ENCODE data around the gene EXT2. TPM values are rescaled to one million over a fixed set of nuclear protein-coding genes. Genes with fewer than 3 reads are reported as not detected.

The EXT2 gene
- polyA plus RNA-seq, 1 donor: 51.6 TPM

DNA sequence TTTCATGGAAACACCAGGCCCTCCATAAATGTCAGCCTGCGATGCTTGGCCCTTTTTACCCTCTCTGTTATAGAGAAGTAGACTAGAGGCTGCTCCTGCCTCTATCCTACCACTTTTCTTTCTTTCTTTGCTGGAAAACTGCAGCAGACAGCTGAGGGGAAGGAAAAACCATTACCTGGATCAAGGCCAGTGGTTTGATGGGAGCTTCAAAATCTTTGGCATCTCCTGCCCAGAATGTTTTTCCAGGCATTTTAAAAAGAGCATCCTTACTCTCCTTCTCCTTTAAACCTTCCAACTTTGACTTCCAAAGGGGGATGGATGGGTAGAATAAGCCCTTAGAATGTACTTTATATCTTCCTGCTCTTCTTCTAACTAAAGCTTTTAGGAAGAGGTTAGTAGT, 44.9 kb downstream of the EXT2 start:
- Histone ChIP-seq H3K4me1 (ENCODE audit: control insufficient read depth, insufficient read depth, low read length) (no peaks in the 10 kb centered on the region), H3K27ac (ENCODE audit: low read length) (no peak overlapping the region), H3K27me3 (ENCODE audit: control insufficient read depth, insufficient read depth, low read length) (no peaks in the 10 kb centered on the region), H3K4me3 (ENCODE audit: low read length) (no peak overlapping the region), H3K9me3 (ENCODE audit: control insufficient read depth, low read depth, low read length) (no peaks in the 10 kb centered on the region), H3K36me3 (ENCODE audit: control insufficient read depth, insufficient read depth, low read length) (peaks cover 19% of the 10 kb centered on the region)
- no peak for DNase-seq
- WGBS (ENCODE audit: insufficient coverage, low lambda C conversion rate): no CpG with 5 or more reads among the region's 1 CpG

DNA sequence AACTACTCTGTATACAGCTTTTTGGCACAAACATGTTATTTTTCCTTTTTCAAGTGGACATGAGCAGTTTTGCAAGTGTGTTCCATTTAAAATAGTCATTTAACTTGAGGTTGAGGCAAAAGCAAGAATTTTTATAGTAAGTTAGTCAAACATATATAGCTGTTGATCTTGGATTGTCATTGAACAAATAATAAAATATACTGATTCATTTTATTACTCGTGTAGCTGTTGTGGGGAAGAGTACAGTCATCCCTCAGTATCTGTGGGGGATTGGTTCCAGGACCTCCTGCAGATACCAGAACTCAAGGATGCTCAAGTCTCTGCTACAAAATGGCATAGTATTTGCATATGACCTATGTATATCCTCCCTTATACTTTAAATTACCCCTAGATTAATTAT, 45.3 kb downstream of the EXT2 start:
- no peaks in the 10 kb centered on the region for H3K9me3 ChIP-seq (ENCODE audit: control insufficient read depth, low read depth, low read length)
- peaks cover 20% of the 10 kb centered on the region for H3K36me3 ChIP-seq (ENCODE audit: control insufficient read depth, insufficient read depth, low read length)
- no peaks in the 10 kb centered on the region for H3K27me3 ChIP-seq (ENCODE audit: control insufficient read depth, insufficient read depth, low read length)
- no CpG with 5 or more reads among the region's 1 CpG for WGBS (ENCODE audit: insufficient coverage, low lambda C conversion rate)
- H3K27ac ChIP-seq (ENCODE audit: low read length): no peak overlapping the region
- no peak for DNase-seq
- no peaks in the 10 kb centered on the region for H3K4me1 ChIP-seq (ENCODE audit: control insufficient read depth, insufficient read depth, low read length)
- no peak overlapping the region for H3K4me3 ChIP-seq (ENCODE audit: low read length)

DNA sequence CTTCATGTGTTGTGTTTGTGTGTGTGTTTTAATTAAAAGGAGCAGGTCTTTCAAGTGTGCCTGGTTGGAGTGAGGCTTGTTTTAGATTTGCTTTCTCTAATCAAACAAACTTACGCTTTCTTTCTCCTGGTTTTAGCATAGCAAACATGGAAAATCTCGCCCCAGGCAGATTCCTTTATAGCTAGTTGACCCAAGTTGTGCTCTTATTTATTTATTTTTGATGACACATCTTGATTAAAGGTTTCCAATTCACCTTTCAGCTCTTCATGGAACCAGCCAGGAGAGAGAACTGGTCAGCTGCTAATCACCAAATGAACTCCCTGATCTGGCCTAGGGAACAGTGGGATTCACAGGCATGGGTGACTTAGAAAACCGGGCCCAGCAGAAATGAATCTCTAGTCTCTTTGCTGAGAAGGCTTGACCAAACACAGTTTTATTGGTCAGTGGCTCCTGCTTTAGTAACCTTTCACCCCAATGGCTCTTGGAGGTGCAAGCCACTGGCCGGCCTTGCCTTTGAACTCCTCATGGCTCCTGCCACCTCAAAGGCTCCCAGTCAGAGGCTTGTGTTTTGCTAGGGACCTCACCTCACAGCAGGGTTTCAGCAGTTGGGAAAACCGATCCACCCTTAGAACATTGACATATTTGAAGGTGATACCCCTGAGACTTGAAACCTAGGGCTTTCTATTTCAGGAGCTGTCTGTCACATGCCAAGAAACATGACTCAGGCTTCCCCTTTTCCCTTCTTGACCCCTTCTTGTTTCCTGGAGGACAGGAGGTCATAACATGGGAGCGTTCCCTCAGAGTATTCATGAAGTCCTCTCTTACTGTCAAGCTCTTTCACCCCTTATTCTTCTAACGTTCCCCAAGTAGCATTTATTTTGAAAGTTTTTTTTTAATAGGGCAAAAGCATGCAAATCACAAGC, 48.8 kb downstream of the EXT2 start:
- Histone ChIP-seq H3K27ac (ENCODE audit: low read length) (no peak overlapping the region), H3K4me1 (ENCODE audit: control insufficient read depth, insufficient read depth, low read length) (no peaks in the 10 kb centered on the region), H3K9me3 (ENCODE audit: control insufficient read depth, low read depth, low read length) (no peaks in the 10 kb centered on the region), H3K27me3 (ENCODE audit: control insufficient read depth, insufficient read depth, low read length) (no peaks in the 10 kb centered on the region), H3K36me3 (ENCODE audit: control insufficient read depth, insufficient read depth, low read length) (peaks cover 30% of the 10 kb centered on the region), H3K4me3 (ENCODE audit: low read length) (no peak overlapping the region)
- no peak for DNase-seq
- 95% methylated on average over 3 of the region's 7 CpGs for WGBS (ENCODE audit: insufficient coverage, low lambda C conversion rate)

DNA sequence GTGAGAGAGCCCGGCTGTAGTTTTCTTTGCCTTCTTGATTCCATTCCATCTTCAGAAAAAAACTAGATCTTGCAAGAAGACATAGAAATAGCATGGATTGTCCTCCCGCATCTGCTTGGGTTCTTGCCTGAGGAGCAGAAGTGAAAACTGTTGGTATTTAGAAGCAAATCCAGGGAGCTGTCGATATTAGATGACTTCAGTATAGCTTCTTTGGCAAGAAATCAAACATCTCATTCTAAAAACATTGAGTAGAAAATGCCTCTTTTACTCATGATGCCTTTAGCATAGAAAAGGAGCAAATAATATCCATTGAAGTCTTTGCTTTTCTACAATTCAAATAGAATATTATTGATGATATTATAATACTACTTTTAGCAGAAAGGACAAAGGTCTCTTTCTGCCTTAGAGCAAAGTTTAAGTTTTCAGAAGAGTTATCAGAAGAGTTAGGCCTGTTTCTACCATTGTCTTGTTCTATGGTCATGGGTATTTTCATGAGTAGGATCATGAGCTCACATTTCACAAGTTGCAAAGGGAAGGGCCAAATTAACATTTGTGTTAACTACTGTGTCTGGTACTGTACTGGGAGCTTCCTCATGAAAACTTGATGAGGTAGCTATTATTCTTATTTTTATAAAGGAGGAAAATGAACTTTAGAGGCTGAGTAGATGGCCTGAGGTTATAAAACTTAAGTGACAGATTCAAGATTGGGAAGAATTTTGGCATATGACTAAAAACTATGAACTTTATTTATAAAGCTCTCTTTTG, 49.7 kb downstream of the EXT2 start:
- Histone ChIP-seq H3K4me1 (ENCODE audit: control insufficient read depth, insufficient read depth, low read length) (no peaks in the 10 kb centered on the region), H3K27ac (ENCODE audit: low read length) (no peak overlapping the region), H3K36me3 (ENCODE audit: control insufficient read depth, insufficient read depth, low read length) (peaks cover 30% of the 10 kb centered on the region), H3K27me3 (ENCODE audit: control insufficient read depth, insufficient read depth, low read length) (no peaks in the 10 kb centered on the region), H3K4me3 (ENCODE audit: low read length) (no peak overlapping the region), H3K9me3 (ENCODE audit: control insufficient read depth, low read depth, low read length) (no peaks in the 10 kb centered on the region)
- 82% methylated on average over 2 of the region's 3 CpGs for WGBS (ENCODE audit: insufficient coverage, low lambda C conversion rate)
- DNase-seq: no peak

DNA sequence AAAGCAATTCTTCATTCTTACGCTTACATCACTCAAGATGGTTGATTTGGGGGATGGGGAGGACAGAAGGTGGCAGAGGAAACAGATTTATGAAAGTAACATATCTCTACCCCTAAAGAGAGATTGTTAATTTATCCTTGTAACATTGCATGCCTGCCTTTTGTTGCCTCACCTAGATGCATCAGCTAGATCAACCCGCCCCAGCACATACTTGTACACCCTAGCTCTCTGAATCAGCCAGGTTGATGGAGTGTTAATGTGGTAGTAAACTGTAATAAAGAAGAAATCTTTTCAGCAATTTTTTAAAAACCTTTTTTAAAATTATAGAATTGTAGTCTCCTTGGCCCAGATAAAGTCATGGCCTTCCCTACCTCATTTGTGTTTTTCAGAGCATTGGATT, 51.5 kb downstream of the EXT2 start:
- Histone ChIP-seq H3K4me1 (ENCODE audit: control insufficient read depth, insufficient read depth, low read length) (no peaks in the 10 kb centered on the region), H3K4me3 (ENCODE audit: low read length) (no peak overlapping the region), H3K27ac (ENCODE audit: low read length) (no peak overlapping the region), H3K27me3 (ENCODE audit: control insufficient read depth, insufficient read depth, low read length) (no peaks in the 10 kb centered on the region), H3K9me3 (ENCODE audit: control insufficient read depth, low read depth, low read length) (no peaks in the 10 kb centered on the region), H3K36me3 (ENCODE audit: control insufficient read depth, insufficient read depth, low read length) (peaks cover 39% of the 10 kb centered on the region)
- no peak for DNase-seq
- 100% methylated on average over 1 of the region's 2 CpGs for WGBS (ENCODE audit: insufficient coverage, low lambda C conversion rate)

DNA sequence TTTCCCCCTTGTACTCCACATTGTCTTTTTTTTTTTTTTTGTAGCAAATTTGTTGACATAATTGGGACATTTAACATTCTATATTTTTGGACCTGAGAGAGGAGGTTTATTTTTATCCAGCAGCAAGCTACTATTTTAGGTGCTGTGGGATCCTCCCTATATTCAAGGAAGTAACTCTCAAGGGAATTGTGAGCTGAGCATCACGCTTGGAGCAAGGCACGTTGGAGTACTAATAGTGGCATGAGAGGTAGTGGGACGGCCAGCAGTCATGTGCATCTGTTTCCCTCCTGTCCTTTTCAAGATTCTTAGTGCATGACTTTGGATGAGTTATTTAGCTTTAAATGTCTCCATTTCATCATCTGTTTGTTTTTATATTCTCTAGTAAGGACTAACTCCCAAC, 52.3 kb downstream of the EXT2 start:
- no CpG with 5 or more reads among the region's 3 CpGs for WGBS (ENCODE audit: insufficient coverage, low lambda C conversion rate)
- H3K27me3 ChIP-seq (ENCODE audit: control insufficient read depth, insufficient read depth, low read length): no peaks in the 10 kb centered on the region
- no peaks in the 10 kb centered on the region for H3K4me1 ChIP-seq (ENCODE audit: control insufficient read depth, insufficient read depth, low read length)
- peaks cover 39% of the 10 kb centered on the region for H3K36me3 ChIP-seq (ENCODE audit: control insufficient read depth, insufficient read depth, low read length)
- H3K9me3 ChIP-seq (ENCODE audit: control insufficient read depth, low read depth, low read length): no peaks in the 10 kb centered on the region
- no peak for DNase-seq
- H3K27ac ChIP-seq (ENCODE audit: low read length): no peak overlapping the region
- no peak overlapping the region for H3K4me3 ChIP-seq (ENCODE audit: low read length)

DNA sequence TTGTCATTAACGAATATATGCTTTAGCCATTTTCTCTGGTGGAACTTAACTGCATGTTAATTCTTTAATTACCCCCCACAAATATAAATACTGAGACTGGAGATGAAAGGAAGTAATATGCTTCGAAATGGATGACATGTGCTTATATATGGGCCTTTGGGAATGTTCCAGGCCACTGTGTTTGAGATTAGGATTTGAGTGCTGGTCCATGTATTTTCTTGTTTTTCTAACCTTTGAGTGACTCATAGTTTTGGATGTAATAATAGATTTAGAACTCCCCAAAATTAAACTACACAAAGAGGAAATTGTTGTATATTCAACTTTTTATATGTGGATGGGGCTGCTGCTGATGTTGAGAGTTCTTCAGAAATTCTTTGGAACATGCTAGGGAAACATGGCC, 54.2 kb downstream of the EXT2 start:
- no peaks in the 10 kb centered on the region for H3K9me3 ChIP-seq (ENCODE audit: control insufficient read depth, low read depth, low read length)
- no peak for DNase-seq
- H3K27me3 ChIP-seq (ENCODE audit: control insufficient read depth, insufficient read depth, low read length): no peaks in the 10 kb centered on the region
- no peak overlapping the region for H3K27ac ChIP-seq (ENCODE audit: low read length)
- H3K4me1 ChIP-seq (ENCODE audit: control insufficient read depth, insufficient read depth, low read length): no peaks in the 10 kb centered on the region
- WGBS (ENCODE audit: insufficient coverage, low lambda C conversion rate): 100% methylated on average over 1 of the region's 2 CpGs
- H3K4me3 ChIP-seq (ENCODE audit: low read length): no peak overlapping the region
- H3K36me3 ChIP-seq (ENCODE audit: control insufficient read depth, insufficient read depth, low read length): peaks cover 25% of the 10 kb centered on the region

DNA sequence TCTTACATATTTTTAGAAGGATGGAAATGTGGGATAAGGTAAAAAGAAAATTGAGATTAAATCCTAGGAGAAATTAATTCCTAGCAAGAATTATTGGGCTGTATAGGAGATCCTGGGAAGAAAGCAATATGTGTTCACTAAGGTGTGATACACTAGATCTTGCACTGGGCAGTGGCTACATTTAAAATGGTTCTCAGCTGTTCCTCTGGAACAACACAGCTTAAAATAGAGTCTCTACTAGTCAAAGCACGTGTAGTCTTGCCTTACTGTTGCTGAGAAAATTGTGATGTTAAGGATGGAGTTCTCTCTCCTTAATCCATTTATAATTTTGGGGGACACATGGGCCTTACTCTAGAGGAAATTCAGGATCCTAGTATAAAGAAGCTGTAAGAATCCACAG, 54.9 kb downstream of the EXT2 start:
- WGBS (ENCODE audit: insufficient coverage, low lambda C conversion rate): no CpG with 5 or more reads among the region's 1 CpG
- H3K4me1 ChIP-seq (ENCODE audit: control insufficient read depth, insufficient read depth, low read length): no peaks in the 10 kb centered on the region
- no peaks in the 10 kb centered on the region for H3K27me3 ChIP-seq (ENCODE audit: control insufficient read depth, insufficient read depth, low read length)
- no peak overlapping the region for H3K27ac ChIP-seq (ENCODE audit: low read length)
- peaks cover 25% of the 10 kb centered on the region for H3K36me3 ChIP-seq (ENCODE audit: control insufficient read depth, insufficient read depth, low read length)
- DNase-seq: no peak
- H3K9me3 ChIP-seq (ENCODE audit: control insufficient read depth, low read depth, low read length): no peaks in the 10 kb centered on the region
- no peak overlapping the region for H3K4me3 ChIP-seq (ENCODE audit: low read length)

DNA sequence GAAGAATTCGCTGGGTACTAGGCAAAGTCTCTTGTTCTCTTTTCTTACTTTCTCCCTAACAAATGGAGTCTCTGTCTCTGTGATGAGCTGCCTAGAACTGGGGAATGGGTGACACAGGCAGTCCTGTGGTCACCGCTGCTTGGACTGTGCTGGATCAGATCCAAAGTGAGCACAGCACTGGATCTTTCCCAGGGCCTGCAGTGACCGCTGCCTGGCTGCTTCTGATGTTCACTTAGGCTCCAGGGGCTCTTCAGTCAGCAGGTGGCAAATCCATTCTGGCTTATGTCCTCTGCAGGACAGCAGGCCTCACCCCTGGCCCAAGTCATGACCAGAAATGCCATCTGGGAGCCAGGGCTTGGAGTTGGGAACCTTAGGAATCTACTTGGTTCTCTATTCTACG, 61.5 kb downstream of the EXT2 start:
- Histone ChIP-seq H3K27ac (ENCODE audit: low read length) (no peak overlapping the region), H3K4me3 (ENCODE audit: low read length) (no peak overlapping the region), H3K36me3 (ENCODE audit: control insufficient read depth, insufficient read depth, low read length) (peaks cover 16% of the 10 kb centered on the region), H3K27me3 (ENCODE audit: control insufficient read depth, insufficient read depth, low read length) (no peaks in the 10 kb centered on the region), H3K9me3 (ENCODE audit: control insufficient read depth, low read depth, low read length) (peaks cover 3% of the 10 kb centered on the region), H3K4me1 (ENCODE audit: control insufficient read depth, insufficient read depth, low read length) (no peaks in the 10 kb centered on the region)
- WGBS (ENCODE audit: insufficient coverage, low lambda C conversion rate): no CpG with 5 or more reads among the region's 4 CpGs
- DNase-seq: no peak

DNA sequence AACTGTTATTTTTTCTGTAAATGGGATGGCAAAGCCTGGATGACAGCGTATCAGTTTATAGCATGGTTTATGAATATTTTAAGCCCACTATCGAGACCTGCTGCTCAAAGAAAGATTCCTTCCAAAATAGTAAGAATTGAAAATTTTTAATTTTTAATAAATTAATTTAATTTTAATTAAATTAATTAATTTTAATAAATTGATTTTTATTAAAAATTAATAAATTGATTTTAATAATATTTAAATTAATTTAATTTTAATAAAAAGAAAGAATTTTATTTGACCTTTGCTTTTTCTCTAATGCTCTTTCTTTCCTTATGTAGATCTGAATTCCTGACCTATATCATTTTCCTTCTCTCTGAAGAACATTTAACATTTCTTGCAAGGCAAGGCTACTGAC, 62.9 kb downstream of the EXT2 start:
- Histone ChIP-seq H3K36me3 (ENCODE audit: control insufficient read depth, insufficient read depth, low read length) (peaks cover 16% of the 10 kb centered on the region), H3K27me3 (ENCODE audit: control insufficient read depth, insufficient read depth, low read length) (no peaks in the 10 kb centered on the region), H3K4me1 (ENCODE audit: control insufficient read depth, insufficient read depth, low read length) (no peaks in the 10 kb centered on the region), H3K9me3 (ENCODE audit: control insufficient read depth, low read depth, low read length) (peaks cover 3% of the 10 kb centered on the region), H3K4me3 (ENCODE audit: low read length) (no peak overlapping the region), H3K27ac (ENCODE audit: low read length) (no peak overlapping the region)
- DNase-seq: no peak
- no CpG with 5 or more reads among the region's 2 CpGs for WGBS (ENCODE audit: insufficient coverage, low lambda C conversion rate)
